Activated T-helper 1 cell treated with Interleukin-2 at 50 U/mL for 16 hours (primary cell): ENCODE data around the gene SLC13A5.
"Not testable (repeated sequence)": the region's sequence is repeated elsewhere in the genome, so short reads cannot be mapped to it uniquely, and the experiment has no call there.

Experiments
- DNase-seq: peaks from one replicate; pipeline ENCODE4 v3.0.0-alpha.2; 2020; ENCODE audit warnings: low read depth

Gene SLC13A5

DNA sequence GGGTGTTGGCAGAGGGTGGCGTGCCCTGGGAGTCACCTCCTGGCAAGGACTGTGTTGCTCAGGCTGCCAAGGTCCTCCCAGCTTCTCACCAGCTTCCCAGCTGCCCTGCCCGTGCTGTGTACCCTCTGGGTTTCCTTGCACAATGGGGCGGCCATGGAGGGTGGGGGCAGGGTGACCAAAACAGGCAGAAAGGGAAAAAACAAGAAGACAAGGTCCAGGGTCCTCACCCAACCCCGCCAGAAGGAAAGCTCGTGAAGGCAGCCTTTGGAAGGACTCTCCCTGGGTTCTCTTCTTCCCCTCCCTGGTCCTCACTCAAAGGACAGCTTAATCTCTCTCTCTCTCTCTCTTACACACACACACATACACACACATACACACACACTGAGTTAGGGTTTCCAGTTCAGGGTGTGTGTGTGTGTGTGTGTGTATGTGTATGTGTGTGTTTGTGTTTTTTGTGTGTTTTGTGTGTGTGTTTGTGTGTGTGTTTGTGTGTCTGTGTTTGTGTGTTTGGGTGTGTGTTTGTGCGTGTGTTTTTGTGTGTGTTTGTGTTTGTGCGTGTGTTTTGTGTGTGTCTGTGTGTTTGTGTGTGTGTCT lies 2.0 kb downstream of the SLC13A5 start:
- DNase-seq: no peak

DNA sequence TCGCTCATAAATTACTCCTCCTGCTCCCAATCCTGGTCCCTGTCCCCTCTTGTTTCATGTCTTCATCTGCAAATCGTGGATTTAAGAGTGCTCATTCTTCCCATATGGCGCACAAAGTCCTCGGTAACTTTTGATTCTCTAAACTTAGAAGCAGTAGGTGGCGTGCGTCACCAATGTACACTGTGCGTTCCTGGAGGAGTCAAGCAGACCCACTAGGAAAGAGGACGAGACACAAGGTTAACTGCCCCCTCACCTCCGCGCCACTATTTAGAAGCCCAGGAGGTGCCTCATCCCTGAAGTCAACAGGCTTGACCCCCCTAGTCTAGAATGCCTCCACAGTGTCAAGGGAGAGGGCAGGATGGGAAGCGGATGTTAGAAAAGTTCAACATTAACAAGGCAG lies 2.9 kb downstream of the SLC13A5 start:
- no peak for DNase-seq

DNA sequence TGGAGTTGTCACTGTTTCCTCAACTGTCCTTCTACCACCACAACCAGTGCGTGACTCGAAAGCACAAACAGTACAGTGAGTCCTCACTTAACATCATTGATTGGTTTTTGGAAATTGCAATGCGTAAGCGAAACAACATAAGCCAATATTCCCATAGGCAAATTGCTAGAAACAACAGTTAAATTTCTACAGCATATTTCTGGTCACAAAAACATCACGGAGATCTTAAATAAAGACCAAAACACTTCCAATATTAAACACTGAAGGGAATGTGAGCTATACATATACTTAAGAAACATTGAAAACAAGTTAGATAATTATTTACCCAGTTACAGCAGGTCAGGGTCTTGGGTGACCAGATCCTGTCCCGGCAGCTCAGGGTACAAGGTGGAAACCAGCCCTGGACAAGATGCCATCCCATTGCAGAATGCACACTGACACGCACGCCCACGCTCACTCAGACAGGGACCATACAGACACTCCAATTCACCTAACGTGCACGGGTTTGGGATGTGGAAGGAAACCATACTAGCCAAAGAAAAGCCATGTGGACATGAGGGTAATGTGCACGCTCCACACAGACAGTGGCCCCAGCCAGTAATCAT lies 4.7 kb downstream of the SLC13A5 start:
- DNase-seq: no peak

DNA sequence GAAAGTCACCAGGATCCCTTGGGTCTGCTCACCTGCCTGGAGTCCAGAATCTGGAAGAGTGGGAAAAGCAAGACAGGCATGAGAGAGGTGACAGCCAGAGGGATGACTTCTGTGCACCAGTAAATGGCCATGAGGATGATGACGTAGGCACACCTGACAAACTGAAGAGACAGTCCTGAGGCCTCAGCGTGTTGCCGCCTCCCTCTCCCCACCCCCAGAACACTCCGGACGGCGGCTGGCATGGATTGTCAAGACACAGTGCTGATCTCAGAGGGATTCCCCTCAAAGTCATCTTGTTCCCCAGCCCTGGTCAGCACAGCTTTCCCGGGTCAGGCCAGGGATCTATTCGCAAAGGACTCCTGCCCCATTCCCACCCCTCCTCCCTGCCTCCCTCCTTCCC lies 6.2 kb downstream of the SLC13A5 start:
- no peak for DNase-seq

DNA sequence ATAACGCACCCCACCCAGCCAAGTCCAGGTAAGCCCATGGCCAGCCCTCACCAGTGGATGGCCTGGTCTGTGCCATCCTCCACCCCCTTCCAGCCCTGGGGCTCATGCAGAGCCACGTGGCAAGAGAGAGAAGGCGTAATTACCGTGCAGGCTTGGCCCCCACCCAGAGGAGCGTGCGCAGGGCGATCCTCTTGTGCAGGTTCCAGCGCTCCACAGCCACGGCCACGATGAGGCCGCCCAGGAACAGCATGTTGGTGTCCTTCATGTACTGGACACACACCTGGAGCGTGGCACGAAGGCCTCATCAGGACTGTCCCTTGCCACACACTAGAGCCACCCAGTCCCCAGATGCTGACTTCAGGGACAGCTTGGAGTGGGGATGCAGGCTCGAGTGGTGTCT lies 6.7 kb downstream of the SLC13A5 start:
- no peak for DNase-seq

DNA sequence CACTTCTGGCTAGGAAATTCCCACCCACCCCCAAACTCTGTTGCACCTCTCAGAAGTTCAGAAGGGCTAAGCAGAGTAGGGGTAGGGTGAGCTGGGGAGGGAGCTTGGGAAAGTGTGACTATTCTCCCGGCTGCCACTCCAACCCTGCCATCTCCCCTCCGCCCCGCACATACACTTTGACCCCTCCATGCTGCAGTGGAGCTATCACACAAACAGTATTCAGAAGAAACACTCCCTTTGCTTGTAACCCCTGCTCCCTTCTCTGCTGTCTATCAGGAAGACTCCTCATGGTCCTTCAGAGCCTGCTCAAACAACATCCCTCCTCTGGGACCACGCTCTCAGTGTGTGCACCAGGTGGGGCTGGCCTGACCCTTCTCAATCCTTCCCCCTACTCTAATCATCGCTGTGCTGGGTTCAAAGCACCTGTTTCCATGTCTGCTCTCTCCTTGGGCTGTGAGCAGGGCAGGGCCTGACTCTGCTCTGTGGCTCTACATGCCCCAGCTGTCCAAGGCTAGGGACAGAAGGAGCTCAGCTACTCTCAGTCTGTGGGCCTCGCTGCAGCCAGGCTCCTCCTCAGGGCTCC lies 8.6 kb downstream of the SLC13A5 start:
- DNase-seq: no peak

DNA sequence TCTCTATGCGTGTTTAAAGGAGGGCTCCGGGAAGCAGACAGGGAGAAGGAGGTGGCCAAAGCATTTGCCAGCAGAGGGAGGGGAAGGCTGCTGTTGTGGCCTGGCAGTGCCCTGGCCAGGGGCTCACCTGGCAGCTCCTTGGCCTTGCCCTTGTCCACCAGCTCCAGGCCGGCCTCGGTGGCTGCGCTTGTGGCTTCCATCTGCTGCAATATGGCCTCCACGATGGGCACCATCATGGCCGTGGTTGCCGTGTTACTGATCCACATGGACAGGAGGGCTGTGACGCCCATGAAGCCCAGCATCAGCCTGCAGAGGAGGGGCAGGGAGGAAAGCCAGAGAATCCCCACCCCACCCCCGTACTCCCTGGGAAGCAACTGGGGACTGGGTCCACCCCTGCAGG lies 9.4 kb downstream of the SLC13A5 start:
- DNase-seq: no peak

DNA sequence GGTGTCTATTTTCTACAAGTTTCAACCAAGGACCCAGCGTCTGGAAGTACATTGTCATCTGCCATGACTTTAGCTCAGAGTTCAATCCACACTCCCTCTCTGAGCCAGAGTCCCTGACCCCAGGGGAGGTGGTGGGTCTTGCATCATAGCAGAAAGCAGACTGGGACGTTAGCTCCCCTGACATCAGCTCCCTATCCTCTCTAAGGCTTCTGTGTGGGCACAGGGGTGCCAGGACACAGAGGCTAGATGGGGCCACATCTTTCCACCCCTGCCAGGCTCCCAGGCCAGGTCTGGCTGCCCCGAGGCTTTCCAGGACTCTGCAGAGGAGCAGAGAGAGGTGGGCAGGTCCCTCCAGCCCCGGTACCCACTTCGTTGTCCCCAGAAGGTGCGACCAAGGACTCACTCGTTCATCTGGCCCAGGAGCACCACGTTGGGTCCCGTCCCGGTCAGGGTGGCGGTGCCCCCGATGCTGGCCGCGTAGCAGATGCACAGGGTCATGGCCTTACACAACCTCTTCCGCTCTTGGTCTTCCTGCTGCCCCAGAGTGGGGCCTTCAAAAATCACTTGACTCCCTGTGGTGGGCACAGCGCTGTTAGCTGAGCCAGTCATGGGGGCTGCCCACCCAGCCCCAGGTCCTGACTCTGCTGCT lies 10.5 kb downstream of the SLC13A5 start:
- no peak for DNase-seq

DNA sequence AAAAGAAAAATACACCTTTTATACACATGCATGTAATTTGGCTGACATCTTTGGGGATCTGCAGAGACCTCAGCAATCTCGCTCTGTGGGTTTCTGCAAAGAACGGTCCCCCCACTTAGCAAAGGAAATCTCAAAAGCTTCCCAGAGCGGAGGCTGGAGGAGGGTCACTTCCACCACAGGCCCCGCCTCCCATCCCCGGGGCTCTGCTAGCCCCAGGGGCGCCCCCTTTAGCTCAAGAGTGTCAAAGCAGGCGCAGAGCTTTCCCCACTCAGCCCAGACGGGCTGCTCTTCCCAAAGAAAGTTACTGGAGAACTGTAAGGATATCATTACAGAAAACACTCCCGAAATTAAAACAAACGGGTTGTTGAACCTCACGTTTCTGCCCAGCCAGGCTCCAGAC lies 11.4 kb downstream of the SLC13A5 start:
- no peak for DNase-seq

DNA sequence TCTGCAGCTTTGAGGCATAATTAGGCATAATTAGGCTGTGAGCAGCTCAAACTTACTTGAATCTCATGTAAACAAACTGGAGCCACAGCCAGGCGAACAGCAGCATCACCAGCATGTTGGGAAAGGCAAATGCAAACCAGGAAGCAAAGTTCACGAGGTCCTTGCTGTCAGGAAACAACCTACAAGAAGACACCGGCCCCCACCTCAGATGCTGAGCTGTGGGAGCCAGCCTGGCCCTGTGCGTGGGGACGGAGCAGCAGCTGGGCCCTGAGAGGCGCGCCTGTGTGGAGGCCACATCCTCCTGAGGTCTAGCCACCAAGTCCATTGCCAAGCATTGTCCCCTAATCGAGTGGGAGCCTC lies 12.2 kb downstream of the SLC13A5 start:
- no peak for DNase-seq

DNA sequence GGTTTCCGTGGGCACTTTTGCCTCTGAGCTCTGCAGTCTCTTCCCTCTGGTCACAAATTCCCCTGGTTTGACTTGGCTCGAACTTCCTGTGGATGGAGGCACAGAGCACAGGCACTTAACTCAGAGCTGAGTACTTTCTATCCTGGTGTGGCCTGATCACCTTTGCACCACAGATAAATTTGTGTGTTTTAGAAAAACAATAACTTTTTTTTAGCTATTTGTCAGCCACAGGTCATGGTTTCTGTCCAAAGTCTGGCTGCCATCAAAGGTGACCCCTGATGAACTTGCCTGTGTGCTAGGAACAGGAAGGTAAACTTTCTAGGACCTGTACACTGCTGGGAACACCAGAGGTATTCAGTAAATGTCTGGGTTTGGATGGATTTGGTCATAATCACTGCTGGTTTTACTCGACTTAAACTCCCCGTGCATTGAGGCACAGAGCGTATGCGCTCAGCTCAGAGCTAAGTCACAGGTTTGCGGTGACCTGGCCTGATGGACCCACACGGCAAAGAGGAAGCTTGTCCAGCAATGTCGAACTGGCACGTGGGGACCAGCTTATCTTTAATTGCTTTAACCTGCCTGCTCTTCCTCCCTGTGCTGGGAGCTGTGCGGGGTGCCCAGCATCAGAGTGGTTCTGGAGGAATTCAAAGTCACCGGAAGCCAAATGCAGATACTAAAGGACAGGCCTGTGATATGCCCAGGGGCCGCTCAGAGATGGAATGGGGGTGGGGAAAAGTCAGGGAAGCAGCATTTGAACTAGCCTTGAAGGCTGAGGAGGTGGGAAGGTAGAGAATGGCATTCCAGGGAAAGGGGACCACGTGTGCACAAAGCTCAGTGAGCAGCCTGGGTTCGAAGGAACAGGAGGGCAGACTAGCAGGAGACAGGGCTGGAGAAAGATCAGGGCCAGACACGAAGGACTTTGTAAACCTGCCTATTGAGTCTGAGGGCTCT lies 12.9 kb downstream of the SLC13A5 start:
- no peak for DNase-seq

DNA sequence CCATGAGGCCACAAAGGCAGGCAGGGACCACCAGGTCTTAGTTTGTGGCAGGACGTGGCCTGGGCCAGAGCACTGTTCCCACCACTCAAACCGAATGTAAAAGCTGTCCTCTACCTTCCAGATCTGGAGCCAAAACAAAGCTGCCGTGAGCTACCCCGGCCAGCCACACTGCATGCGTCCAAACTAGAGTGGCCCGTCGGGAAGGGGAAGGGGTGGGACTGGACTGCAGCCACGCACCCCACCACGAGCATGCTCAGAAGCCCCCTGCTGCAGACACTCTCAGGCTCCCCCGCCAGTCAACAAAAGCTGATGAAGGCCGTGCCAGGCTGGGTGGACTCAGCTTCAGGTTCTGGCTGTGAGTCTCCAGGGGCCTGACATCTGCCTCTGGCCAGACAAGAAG lies 15.2 kb downstream of the SLC13A5 start:
- no peak for DNase-seq

DNA sequence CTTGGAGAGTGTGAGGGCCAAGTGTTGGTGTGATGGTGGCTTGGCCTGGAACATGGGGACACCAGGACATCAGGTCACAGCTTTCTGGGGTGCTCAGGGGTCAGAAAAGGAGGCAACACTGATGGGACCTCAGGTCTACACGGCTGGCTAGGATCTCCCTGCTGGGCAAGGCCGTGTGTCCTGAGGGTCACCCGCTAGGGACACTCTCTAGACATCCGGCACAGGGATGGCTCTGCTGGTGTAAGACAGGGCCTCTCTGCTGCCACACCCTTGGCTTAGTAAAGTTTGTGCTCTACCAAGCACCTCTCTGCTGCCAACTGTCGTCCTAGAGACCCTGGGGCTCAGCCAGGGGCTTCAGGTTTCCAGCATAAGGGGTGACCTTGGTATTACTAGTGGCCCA lies 16.3 kb downstream of the SLC13A5 start:
- no peak for DNase-seq

DNA sequence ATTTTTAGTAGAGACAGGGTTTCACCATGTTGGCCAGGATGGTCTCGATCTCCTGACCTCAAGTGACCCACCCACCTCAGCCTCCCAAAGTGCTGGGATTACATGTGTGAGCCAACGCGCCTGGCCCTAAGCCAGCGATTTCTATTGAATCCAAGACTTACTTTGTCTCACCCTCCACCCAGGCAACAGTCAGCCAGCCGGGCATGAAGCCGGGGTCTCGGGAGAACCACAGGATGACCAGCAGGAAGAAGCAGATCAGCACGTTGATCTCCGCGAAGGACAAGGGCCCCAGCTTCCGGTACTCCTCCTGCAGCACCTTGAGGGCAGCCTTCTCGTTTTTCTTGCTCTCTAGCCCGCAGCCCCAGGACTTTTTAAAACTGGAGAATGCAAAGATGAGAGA lies 17.6 kb downstream of the SLC13A5 start:
- no peak for DNase-seq

DNA sequence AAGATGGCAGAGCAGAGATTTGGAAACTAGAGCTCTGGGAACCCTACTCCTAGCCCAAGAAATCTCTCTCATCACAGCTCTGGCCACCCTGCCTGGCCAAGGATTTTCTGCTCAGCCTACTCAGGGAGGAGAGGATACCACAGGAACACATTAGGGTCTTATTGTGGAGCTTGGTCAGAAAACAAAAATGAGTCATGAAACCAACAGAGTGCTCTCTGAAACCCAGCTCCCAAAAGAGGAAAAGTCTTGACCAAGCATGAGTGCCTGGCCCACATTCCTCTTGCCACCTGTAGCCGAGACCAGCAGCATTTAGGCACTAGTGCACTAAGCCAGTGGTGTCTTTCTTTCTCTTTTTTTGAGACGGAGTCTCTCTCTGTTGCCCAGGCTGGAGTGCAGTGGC lies 18.1 kb downstream of the SLC13A5 start:
- DNase-seq: no peak

DNA sequence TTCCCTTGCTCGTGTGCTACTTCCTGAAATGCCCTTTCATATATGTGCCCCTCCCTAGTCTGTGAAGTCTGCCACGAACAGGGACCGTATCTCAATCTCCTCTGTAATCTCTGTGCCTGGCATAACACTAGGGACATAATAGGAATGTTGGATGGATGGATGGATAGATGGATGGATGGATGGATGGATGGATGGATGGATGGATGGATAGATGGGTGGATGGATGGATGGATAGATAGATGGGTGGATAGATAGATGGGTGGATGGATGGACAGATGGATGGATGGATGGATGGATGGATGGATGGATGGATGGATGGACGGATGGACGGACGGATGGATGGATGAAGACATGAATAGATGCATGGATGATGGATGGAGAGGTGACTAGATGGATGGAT lies 21.2 kb downstream of the SLC13A5 start:
- not testable (repeated sequence) for DNase-seq

DNA sequence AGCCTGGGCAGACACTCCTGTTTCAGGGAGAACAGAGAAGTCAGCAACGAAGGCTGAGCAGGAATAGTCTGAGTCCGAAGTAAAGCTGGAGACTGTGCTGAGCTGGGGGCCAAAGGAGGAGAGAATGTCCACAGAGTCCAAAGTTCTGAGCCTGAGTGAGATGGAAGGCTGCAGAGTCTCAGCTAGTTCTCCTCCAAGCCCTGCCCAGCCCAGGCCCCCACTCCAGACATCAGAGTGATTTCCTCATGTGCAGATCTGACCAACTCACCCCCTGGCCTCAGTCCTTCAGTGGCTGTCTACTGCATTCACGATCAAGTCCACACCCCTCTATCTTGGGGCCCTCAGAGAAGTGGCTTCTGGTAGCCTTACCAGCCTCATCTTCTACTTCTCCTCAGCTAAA lies 21.6 kb downstream of the SLC13A5 start:
- DNase-seq: no peak

DNA sequence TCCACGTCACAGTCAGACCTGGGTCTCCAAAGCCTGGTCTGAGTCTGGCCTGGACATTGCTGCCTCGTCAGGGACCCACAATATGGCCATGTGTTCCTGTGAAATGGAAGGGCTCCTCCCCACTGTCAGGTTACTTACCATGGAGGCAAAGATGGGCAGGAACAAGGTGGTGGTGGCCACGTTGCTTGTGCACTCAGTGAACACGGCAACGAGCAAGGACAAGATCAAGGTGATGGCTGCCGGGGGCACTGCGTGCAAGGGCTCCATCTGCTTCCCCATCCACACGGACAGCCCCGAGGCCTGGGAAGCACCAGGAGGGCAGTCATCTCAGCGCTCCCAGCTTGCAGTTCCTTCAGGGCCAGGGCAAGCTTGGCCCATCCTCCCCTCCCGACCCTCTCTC lies 22.5 kb downstream of the SLC13A5 start:
- DNase-seq: no peak

DNA sequence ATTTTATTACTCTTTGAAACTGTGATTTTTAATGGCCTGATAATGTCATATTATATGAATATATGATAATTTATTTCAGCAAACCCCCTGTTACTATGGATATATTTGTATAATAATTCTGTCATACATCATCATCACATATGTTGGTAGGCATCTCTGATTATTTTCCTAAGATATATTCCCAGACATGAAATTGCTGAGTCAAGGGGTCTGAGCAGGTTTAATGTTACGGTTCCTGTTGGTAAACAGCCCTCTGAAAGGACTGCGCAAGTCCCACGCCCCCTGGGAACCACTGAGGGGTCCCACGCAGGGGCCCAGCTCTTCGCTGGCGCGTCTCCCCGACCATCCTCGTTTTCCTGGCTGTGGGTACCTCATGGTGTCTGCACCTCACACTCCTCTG lies 24.2 kb downstream of the SLC13A5 start:
- DNase-seq: no peak

DNA sequence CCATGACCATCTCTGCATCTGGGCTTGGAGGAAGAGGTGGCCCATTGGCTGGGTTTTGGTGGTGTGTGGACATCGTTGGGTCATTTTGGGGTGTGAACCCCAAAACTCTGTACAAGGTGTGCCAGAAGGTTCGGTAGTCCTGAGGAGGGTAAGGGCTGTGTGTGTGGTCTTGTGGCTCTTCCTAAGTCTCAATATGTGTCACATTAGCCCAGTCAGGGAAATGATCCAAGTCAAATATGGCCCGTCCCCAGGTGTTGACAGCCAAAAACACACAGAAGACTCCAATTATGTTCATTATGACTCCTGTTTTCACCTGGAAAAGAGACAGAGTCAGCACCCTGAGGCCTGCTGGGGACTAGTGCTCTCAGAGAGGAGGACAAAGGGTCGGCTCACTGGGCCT lies 27.1 kb downstream of the SLC13A5 start:
- DNase-seq: no peak

DNA sequence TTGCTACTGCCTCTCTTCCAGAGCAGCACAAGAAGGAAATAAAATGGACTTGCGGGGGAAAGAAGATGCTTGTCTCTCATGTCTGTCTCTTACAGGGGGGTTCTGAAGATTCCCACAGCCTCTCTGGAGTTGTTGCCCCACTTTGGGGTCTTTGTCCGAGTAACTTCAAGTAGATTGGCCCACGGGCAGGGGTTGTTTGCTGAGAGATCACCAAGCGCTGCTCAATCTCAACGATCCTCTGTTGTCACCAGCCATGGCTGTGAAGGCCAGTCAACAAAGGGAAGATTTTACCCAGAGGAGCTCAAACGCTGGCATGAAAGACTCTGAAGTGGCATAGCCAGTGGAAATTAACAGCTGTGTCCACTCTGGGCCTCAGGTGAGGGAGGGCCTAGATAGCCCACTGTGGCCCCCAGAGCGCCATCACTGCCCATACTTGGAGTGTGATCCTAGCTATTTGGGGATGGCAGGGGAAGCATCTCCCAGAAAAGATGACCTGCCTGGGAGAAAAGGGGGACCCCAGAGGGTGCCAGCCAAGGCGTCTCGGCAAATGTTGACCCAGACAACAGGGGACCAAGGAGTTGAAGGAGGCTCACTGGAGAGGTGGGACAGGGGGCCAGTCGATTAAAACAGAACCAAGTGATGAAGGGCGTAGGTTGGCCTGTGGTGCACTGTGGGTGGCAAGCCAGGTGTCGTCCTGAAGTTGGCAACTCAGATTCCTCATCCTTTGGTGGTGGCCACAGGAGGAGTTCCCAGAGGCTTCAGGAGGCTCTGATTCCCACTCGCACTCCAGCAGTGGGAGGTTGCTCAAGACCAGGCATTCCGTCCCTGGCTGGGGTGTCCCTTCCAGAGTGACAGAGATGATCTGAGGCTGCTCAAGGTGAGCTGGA lies 28.0 kb downstream of the SLC13A5 start:
- DNase-seq: no peak

DNA sequence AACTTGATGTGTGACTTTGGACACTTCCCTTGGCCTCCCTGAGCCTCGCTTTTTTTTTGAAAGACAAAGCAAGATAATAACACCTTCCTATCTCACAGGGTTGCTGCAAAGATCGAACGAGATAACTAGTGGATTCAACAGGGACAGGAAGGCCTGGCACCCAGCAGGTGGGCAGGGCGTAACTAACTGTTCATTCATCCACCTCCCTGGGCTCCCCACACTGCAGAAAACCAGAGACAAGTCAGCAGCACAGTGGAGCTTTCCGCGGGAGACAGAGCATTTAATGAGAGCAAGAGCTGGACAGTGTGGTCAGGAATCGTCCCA lies 28.7 kb downstream of the SLC13A5 start:
- no peak for DNase-seq
